Stimulated activated CD8-positive, alpha-beta memory T cell treated with anti-CD3 and anti-CD28 coated beads, Interleukin-4, amount 100 ng/mL, for 1 hour (primary cell): ENCODE results near the gene ACOT7.
A peak's percentile ranks its signal among the peaks of the same experiment; 100 is the strongest.

ENCODE experiments used
- DNase-seq, 2 donors: peaks; one replicate each; pipeline ENCODE4 v3.0.0-alpha.2; 2020; ENCODE audit warnings: low read depth in 2 of 2, low spot score in 1 of 2

ACOT7 gene

DNA sequence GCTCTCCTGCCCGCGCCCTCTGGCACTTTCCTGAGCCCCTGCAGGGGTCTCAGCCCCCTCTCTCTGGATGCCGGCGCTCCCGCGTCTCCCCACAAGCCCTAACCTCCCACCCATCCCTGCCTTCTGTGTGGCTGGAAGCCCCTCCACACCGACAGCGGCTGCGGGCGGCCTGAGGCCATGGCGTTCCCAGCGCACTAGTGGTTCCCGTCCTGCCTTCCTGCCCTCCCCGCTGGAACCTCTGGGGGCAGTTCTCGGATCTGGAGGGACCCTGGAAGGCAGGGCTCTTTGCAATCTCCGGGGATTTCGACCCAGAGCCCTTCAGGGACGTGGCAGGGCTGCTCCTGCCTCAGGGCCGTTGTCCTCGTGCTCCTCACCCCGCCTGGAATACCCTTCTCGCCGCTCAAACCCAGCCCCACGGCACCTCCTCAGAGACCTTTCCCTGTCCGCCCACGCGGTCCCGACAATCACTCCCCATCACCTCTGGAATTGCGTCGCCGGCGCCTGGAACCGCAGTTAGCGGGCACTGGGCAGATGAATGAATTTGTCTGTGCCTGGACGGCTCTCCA lies 30.5 kb upstream of the ACOT7 start:
- DNase-seq: no peak

DNA sequence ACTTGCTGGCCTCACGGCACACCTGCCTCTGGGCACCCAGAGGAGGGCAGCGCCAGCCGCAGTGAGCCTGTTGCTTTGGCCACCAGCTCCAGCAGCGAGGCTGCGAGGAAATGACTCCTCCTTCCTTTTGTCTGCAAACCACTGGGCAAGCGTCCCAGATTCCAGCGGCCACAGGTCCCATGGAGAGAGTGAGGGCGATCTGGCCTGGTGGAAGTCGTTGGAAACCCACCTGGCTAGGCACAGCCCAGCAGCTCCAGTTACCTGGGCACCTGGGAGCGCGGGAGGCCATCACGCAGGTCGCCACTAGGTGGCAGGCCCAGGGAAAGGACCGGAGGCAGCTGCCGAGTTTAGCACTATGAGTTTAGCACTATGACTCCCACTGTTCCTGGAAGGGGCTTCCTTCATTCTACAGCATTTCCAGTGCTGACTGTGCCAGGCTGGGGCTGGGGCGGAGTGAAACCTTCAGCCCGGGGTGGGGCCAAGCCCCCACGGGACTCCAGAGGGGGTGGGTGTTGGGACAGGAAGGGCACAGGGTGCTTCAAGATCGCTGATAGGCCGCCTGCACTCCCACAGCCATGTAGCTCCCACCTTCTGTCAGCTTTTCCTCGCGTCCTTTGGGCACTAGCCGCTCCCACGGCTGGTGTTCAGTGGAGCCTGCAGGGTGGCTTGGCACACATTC lies 29.9 kb upstream of the ACOT7 start:
- peak in 1 of 2 donors; percentile 55 for DNase-seq

DNA sequence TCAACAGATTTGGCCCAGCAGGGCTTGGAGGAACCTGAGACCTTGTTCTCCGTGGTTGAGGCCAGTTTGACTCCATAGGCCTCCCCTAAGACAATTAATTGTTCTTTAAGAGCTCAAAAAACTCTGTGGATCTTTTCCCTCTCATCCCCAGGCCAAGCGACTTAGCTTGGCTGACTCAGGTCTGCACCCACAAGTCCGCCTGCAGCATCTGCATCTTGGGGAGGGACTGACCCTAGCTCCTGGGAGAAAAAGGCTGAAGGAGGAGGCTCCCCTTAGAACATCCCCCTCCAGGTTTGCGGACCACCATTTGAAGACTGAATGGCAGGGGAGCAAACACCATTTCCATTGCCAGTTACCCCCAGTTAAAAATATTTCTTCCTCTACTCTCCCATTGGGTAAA lies 27.7 kb upstream of the ACOT7 start:
- DNase-seq: no peak

DNA sequence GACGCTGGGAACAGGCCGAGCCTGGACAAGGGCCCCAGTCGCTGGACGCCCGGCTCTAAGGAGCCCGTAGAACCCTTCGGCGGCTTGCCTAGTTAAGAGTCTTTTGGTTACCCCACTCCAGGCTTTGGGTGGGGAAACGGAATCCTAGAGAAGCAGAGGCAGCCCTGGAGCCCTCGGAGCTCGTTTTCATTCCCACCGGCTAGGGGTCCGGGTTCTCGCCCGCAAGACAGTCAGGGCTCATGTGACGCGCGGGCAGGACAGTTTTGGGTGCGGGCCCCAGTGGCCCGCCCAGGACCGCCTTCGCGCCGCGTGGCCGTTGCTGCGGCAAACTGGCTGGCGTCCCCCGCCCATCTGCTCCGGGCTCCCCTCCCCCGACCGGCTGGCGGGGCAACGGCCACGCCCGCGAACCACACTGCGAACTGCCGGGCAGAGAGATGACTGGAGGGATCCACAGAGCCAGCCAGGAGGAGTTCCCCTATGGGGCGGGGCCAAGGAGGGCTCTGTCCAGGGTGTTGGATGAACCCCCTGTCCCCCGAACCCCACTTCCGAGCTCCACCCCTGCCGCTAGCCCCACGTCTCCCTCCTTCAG lies 27.0 kb upstream of the ACOT7 start:
- DNase-seq: no peak

DNA sequence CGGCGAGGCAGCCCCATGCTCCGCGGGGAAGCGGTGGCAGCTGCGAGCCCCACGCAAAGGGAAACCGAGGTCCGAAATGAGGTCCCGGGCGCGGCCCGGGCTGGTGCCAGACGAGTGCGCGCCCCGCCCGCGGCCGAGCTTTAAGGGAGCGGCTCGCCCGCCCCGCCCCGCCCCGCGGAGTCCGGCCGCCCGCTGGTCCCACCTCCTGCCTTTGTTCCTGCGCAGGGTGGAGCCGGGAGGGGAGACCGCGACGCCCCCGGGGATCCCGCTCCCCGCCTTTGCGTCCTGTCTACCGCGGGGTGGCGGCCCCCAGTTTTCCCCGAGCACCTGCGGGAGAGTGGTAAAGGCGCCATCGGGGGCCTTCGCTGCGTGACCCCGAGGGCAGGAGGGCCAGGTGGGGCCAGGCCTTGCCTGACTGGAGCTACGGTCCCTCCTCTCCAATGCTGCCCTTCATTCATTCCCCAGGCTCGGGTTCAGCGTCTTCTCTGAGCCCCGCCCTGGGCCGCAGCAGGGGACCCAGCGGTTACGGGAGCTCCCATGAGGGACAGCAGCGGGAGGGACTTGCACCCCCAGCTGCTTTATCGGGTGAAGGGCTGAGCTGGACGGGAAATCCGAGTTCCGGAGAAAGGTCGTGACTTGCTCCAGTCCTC lies 26.4 kb upstream of the ACOT7 start, which contains the start of gene HES2:
TSS of gene HES2 (minus strand) at position 116 of the 650 bp plus-strand sequence. CDS start at position 17, 99 bp downstream.
- no peak for DNase-seq

DNA sequence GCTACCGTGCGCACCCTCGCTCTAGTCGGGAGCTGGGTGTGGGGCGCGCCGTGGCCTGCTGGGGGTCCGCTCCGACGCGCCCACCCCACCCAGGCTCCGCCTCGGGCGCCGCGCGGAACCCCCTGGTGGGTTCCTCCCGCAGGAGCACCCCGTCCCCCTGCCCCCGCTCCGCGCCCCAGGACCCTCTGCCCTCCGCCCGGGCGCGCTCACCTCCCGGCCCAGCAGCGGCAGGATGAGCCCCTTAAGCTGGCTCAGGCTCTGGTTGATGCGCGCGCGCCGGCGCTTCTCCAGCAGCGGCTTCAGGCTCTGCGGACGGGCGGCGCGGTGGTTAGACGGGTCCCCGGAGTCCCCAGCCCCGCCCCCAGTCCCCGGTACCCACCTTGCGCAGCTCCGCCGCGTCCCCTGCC lies 25.8 kb upstream of the ACOT7 start:
- DNase-seq: no peak

DNA sequence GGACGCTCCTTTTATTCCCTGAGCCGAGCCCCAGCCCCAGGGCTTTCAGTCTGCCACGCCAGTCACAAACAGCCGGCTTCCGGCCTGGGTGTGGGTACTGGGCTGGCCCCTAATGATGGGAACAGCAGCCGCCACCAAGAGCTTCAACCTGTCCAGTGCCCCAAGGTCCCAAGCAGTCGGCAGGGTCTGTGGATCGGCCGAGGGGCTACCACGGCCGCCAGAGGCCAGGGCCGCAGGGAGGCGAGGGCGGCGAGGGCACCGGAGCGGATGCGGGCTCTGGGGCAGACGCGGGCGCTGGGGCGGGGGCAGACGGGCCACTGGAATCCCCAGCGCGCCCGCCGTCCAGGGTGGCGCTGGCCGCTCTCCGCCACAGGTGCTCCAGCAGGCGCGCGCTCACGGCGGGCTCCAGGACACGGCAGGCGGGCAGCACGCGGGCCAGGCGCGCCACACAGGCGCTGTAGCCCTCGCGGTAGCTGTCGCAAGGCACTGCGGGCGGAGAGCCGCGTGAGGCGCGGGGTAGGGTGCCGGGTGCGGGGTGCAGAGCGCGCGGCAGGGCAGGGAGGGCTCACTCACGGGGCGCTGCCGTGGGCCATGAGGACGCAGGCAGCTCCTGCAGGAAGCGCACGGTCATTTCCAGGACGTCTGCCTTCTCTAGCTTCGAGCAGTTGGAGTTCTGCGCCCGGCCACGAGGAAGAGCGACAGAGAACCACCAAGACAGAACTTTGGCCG lies 25.3 kb upstream of the ACOT7 start:
- DNase-seq: no peak

DNA sequence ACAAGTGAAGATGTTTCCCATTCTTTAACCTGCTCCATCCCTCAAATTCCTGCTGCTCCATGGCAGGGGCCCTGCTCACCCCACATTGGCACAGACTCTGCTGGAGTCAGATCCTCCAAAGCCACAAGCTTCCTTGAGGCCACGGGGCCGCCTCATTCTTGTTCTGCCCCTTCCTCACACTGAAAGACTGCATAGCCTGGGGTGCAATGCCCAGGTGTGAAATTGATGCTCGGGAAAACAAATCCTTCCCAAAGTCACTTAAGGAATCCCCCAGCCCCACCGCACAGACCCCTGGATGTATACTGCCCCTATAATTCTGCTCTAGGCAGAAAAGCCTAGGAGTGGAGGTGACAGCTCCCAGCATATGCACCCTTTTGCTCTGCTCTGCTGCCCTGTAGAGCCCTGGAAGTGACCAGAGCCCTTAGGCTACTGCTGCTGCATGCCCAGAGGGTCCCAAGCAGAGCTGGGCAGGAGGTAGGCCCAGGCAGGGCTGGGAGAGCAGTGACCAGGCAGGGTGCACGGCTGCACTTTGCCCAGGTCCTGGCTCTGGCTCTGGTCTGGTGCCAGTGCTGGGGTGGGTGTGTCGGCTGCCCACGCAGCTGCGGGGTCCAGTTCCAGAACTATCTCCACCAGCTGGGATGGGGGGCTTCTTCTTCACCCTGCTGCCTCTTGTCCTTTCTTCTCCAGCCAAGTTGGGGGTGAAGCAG lies 24.5 kb upstream of the ACOT7 start:
- DNase-seq: no peak

DNA sequence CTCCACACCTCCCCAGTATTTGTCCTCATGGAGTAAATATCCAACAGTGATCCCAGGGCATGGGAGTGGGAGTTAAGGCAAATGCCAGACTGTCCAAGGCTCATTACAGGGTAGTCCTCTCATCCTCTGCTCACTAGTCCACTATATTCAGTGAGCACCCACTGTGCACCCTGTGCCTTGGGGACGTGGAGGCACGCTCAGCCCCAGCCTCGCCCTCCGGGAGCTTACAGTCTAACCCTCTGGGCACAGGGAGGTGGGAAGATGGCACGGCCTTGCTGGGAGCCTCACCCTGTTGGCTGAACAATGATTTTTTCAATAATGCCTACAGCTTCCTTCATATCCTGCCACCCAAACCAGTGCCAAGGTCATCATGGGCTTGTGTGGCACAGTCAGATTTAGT lies 23.3 kb upstream of the ACOT7 start:
- DNase-seq: no peak

DNA sequence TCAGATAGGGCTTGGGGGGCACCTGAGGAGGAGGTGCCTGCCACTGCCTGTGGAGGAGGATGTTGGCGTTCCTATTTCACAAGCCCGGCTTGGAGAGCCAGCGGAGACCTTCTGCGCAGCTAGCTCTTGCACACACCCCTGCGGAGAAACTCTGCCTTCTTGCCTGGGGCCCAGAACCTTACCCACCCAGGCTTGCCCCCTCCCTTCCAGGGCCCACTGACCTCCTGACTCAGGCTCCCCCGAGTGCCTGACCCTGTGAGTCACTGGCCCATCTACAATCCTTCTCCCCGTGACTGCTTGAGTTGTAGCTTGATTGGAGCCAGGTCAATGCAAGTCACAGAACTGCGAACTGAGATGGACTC lies 22.7 kb upstream of the ACOT7 start:
- no peak for DNase-seq

DNA sequence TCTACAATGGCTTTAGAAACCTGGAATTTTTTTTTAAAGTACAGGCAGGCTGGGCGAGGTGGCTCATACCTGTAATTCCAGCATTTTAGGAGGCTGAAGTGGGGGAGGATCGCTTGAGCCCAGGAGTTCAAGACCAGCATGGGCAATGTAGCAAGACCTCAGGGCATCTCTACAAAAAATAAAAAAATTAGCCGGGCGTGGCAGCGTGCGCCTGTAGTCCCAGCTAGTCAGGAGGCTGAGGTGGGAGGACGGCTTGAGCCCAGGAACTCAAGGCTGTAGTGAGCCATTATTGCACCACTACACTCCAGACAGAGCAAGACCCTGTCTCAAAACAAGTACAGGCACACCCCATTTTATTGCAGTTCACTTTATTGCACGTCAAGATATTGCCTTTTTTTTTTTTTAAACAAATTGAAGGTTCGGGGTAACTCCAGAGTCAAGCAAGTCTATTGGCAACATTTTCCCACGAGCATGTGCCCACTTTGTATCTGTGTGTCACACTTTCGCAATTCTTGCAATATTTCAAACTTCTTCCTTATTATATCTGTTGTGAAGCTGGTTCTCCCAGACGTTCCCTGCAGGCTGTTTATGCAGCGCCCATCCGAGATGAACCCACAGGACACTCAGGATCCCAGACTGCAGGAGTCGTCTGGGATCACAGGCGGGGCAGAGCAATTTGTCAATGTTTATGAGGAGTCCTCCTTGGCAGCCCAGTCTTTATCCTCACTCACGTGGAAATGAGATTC lies 21.5 kb upstream of the ACOT7 start:
- no peak for DNase-seq

DNA sequence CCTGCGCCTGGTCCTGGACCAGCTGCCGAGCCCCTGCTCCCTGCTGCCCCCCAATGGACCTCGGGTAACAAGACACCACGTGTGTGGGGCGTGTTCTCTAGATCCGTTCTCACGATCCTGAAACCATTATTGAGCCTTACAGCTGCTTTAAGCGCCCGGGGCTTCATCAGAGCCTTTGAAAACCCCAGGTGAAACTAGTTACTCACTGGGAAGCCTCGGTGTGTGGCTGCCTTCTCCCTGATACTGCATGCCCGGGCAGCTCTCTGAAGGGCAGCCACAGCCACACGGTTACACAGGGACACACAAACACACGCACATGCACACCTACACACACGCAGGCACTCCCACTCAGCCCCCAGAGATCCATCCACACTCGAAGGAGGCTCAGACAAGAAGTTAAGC lies 20.9 kb upstream of the ACOT7 start:
- no peak for DNase-seq

DNA sequence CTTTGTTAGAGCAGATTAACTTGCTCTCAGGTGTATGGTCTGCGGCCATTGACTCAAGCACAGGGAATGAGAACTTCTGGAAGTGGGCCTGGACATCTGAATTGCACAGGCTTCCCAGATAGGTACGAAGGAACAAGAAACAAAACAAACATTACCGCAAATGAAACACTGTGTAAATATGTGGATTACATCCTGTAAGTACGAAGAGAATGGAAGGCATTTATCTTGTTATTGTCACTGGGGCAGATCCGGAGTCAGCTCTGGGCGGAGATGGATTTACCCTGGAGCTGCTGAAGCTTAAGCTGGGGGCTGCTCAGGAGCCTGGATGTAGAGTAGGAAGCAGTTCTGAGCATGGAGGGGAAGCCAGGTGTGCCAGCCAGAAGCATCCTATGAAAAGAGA lies 19.3 kb upstream of the ACOT7 start:
- no peak for DNase-seq

DNA sequence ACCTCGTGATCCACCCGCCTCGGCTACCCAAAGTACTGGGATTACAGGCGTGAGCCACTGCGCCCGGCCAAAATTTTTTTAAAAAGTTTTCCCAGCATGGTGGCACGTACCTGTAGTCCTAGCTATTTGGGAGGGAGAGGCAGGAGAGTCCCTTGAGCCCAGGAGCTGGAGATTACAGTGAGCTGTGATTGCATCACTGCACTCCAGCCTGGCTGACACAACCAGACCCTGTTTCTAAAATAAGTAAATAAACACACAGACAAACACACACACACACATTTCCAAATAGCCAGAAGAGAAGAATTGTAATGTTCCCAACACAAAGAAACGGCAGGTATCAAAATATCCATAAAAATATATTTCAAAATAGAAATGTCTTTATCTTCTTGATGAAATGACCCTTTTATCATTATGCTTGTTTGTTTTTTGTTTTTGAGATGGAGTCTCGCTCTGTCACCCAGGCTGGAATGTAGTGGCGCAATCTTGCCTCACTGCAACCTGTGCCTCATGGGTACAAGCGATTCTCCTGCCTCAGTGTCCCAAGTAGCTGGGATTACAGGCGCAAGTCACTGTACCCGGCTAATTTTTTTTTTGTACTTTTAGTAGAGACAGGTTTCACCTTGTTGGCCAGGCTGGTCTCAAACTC lies 16.8 kb upstream of the ACOT7 start:
- no peak for DNase-seq

DNA sequence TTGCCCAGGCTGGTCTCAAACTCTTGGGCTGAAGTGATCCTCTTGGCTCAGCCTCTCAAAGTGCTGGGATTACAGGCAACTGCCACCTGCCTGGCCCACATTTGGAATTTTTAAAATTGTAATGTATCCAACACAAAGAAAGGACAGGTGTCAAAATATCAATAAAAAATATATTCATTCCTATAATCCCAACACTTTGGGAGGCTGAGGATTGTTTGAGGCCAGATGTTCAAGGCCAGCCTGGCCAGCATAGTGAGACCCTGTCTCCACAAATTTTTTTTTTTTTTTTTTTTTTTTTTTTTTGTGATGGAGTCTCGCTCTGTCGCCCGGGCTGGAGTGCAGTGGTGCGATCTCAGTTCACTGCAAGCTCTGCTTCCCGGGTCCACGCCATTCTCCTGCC lies 16.2 kb upstream of the ACOT7 start:
- no peak for DNase-seq

DNA sequence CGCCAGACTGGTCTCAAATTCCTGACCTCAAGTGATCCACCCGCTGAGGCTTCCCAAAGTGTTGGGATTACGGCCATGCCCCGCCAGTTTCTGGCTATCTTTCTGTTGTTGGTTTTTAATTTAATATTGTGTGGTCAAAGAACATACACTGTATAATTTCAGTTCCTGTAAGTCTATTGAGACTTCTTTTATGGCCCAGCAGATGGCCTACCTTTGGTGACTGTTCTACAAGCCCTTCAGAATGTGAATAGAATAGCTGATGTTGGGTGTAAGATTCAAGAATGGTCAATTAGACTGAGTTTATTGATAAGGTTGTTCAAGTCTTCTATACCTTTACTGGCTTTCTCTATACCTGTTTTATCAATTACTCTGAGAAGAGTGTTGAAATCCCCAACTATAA lies 15.5 kb upstream of the ACOT7 start:
- no peak for DNase-seq

DNA sequence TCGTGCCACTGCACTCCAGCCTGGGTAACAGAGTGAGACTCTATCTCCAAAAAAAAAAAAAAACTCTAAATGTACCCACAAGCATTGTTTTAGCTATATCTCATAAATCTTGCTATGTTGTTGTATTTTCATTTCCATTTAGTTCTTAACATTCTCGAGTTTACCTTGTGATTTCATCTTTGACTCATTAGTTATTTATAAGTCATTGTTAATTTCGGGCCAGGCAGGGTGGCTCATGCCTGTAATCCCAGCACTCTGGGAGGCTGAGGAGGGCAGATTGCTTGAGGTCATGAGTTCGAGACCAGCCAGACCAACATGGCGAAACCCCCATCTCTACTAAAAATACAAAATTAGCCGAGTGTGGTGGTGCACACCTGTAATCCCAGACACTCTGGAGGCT lies 14.5 kb upstream of the ACOT7 start:
- DNase-seq: no peak

DNA sequence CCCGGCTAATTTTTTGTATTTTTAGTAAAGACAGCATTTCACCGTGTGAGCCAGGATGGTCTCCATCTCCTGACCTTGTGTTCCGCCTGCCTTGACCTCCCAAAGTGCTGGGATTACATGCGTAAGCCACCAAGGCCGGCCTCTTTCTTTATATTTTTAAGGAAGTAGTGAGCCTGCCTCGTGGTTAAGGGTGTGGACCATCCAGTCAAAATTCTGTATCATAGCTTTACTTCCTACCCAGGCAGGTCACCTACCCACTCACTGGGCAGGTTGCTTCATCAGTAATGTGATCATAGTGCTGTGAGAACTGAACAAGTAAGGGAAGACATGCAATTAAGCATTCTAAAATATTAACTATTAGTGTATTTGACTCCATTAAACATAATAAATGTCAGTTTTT lies 8.1 kb upstream of the ACOT7 start:
- no peak for DNase-seq

DNA sequence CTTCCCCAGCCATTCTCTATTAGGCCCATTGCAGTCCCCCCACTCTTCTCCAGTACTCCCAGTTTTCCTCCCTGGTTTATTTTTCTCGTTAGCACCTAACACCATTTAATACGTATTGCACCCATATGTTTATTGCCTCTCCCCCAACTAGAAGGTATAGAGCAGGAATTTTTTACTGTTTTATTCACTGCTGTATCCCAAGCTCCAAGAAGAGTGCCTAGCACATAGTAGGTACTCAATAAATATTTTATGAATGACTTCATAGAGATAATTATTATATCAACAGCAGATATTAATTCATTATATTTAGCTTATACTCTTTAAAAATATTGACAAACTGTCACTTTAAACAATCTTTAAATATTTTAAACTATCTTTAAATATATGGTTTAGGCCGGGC lies 5.7 kb upstream of the ACOT7 start:
- DNase-seq: no peak

DNA sequence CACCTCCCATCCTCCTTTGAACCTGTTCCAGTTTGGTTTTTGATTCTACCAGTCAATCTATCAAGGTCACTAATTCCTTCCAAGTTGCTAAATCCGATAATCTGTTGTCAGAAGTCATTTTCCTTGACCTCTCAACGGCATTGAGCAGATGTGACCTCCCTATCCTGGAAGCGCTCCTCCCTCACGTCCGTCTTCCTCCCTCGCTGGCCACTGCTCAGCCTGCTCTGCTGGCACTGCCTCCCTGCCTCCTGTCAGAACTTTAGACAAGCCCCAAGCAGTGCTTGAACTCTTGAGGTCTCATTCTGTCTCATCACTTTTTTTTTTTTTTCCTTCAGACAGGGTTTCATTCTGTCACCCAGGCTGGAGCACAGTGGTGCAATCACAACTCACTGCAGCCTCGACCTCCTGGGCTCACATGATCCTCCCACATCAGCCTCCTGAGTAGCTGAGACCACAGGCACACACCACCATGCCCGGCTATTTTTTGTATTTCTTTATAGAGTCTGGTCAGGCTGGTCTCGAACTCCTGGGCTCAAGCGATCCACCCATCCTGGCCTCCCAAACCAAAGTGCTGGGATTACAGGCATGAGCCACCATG lies 4.4 kb upstream of the ACOT7 start:
- no peak for DNase-seq
